Activated T-cell treated with anti-CD3 and anti-CD28 coated beads for 24 hours (primary cell): ENCODE data around the gene ZFP69.
"Not testable (repeated sequence)": the region's sequence is repeated elsewhere in the genome, so short reads cannot be mapped to it uniquely, and the experiment has no call there.

Source experiments
- DNase-seq: peaks from one replicate; pipeline ENCODE4 v3.0.0-alpha.2; 2020; ENCODE audit warnings: low read depth

Gene ZFP69

GRCh38 chr1:40476924-40477677 is at the start of gene ZFP69:
Gene ZFP69 (plus strand): TSS chr1:40477290. CDS start chr1:40479362, 2,072 bp downstream.
- DNase-seq, result peak; percentile 58

GRCh38 chr1:40431385-40431784 is 45.7 kb upstream of the ZFP69 start:
- DNase-seq, result no peak

GRCh38 chr1:40432644-40433390 is 44.3 kb upstream of the ZFP69 start:
- no peak for DNase-seq

DNA sequence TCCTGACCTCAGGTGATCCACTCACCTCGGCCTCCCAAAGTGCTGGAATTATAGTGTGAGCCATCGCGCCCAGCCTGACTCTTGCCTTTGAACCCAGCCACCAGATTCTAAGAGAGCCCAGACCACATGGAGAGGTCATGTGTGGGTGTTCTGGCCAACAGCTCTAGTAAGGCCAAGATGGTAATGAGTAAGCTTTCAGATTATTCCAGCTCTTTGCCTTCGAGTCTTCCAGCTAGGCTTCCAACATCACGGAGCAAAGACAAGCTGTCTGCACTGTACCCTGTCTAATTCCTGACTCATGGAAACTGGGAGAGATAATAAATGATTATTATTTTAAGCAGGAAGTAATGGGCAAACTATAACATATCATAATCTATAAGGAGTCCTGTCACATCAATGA is 41.6 kb upstream of the ZFP69 start:
- no peak for DNase-seq

DNA sequence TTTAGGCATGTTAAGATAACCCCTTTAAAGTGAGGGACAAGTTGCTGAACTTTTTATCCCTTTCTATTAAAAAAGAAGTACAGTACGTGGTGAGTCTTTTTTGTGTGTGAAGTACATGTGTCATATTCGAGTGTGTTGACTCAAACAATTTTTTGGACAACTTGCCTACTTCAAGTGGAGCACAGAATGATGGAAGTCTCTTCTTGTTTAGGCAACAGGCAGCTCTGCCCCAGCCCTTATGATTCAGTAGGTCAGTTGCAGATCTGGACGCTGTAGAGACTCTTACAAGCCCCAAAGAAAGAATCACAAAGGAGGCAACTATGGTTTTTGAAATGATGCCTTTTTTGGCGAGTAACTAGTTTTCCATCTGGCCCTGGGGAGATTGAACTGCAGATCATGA is 41.2 kb upstream of the ZFP69 start:
- no peak for DNase-seq

DNA sequence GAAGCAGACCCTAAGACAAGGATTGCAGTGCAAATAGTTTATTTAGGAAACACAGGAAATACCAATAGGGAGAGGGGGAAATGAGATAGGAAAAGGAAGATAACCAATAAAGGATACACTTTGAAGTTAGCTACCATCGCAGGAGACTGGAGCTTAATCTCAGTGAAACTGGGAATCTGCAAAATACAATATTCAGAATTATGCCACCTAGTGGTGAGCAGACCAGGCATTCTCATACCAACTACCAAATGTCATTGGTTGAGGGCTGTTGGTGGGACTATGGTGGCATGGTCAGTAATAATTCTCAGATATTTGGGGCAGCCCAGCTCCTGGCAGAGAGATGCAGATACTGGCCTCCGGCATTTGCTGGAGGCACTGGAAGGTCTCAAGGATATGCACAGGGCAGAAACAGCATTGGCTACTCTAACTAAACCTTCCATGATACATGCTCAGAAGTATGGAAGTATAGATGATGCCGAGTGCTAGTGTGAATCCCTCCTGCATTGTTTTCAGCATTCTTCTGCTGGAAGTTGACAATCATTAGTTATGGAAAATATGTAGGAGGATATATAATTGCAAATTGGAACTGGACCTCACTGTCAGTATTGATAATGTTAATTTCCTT is 38.6 kb upstream of the ZFP69 start:
- DNase-seq, result no peak

DNA sequence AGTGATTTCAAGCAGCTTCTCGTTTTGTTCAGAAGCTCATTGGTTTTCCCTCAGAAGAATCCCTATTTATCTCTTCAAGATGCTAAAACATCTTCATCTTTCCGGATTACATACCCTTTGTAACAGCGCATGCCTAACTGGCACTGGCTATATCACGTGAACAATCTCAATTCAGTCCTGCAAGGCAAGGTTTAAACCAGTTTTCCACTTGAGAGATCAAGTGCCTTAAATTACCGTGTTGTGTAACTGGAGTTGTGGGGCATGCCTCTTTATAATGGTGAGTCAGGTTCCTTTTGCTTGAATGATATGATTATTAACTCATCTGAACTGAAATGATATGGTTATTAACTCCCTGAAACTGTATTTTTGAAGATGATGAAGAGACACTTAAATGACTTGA is 37.8 kb upstream of the ZFP69 start:
- DNase-seq, result no peak

- peak; percentile 84 for DNase-seq
Measured at GRCh38 chr1:40449684-40450494, 27.2 kb upstream of the ZFP69 start, which contains the start of gene ZFP69B. Gene ZFP69B (plus strand): TSS chr1:40450476. CDS start chr1:40450962, 486 bp downstream.

DNA sequence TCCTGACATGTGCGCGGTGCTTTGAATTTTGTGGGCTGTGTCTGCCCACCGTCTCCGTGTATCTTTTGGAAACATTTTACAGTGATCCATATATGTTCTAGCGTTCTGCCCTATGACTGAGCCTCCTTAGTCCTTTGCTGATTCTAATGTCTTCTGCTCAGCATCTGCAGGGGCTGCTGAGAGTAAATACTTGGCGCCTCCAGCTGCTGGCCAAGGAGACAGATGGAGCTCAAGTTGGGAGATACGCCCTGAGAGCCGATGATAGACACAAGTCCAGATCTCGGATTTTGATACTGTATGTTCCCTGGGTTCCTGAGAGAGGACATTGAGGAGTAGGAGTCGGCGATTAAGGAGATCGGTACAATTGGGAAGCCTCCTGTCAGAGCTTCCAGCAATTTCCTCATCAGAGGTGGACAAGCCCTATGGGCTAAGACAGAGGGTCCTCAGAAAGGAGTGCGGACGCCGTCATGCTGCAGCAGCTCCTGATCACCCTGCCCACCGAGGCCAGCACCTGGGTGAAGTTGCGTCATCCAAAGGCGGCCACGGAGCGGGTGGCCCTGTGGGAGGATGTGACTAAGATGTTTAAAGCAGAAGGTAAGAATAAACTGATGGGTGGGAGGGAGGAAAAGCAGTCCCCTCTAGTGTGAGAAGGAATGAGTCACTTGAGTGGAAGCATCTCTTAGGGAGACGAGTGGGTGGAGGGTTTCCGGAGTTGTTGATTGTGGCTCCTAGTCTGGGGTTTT is 26.4 kb upstream of the ZFP69 start:
- DNase-seq, result peak; percentile 77

DNA sequence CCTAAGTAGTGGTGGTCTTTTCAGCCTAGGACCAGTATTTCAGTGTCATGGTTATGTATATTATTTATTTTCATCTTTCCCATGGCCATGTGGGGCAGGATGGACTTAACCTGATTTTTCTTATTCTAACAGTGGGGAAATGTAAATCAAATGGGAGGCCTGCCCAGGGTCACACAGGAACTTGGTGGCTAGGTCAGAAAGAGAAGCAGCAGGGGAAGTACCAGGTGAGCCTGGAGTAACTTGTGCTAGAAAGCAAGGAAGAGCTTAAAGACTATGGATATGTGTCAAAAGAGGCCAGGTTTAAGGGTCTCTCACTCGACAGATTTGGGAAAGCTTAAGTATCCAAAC is 25.9 kb upstream of the ZFP69 start:
- DNase-seq, result no peak

GRCh38 chr1:40454873-40455272 is 22.2 kb upstream of the ZFP69 start:
- no peak for DNase-seq

- no peak for DNase-seq
Measured at GRCh38 chr1:40462956-40463590, 14.0 kb upstream of the ZFP69 start.

DNA sequence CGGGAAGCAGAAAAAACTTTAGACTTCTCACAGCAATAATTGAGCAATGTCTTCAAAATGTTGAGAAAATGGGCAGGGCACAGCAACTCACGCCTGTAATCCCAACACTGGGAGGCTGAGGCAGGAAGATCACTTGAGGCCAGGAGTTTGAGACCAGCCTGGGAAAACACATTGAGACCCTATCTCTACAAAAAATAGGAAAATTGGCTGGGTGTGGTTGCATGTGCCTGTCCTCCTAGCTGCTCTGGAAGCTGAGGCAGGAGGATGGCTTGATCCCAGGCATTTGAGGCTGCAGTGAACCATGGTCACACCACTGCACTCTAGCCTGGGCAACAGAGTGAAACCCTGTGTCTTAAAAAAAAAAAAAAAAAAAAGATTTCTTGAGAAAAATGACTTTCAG is 7.8 kb upstream of the ZFP69 start:
- no peak for DNase-seq

- DNase-seq, result no peak
Measured at GRCh38 chr1:40475268-40475667, 1.8 kb upstream of the ZFP69 start.

DNA sequence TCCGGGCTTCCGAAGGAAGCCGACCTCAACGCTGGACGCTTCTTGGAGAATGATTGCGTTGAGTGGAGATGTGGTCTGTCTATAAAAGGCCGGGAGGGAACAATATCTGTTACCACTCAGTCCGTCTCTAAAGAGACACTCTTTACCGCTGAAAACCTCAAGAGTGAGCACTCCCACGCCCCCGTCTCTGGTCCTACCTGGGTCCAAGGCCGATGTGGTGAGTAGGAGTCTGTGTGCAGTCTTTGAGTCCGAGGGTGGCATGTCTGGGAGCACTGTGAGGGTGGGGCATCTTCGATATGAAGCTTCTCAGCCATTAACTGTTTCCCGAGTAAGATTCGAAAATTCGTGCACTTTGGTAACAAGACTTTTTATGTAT is 576 bp downstream of the ZFP69 start:
- no peak for DNase-seq

DNA sequence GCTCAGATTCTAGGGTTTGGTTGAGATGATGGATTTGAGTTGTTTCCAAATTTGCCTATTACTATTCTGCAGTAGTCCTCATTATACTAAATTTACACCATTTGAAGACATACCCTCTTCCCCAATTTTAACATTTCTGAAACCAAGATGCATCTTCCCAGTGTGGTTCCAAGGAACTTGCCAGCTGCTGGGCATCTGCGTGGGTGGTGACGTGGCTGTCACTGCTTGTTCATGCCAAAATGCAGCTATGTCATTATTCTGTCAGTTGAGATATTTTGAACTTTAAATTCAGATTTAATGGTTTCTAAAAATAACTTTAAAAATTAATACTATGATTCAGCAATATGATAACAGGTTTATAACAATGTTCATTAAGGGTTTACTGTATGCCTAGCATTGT is 1.2 kb downstream of the ZFP69 start:
- no peak for DNase-seq

- DNase-seq, result no peak
Measured at GRCh38 chr1:40479156-40479555, 2.1 kb downstream of the ZFP69 start.

DNA sequence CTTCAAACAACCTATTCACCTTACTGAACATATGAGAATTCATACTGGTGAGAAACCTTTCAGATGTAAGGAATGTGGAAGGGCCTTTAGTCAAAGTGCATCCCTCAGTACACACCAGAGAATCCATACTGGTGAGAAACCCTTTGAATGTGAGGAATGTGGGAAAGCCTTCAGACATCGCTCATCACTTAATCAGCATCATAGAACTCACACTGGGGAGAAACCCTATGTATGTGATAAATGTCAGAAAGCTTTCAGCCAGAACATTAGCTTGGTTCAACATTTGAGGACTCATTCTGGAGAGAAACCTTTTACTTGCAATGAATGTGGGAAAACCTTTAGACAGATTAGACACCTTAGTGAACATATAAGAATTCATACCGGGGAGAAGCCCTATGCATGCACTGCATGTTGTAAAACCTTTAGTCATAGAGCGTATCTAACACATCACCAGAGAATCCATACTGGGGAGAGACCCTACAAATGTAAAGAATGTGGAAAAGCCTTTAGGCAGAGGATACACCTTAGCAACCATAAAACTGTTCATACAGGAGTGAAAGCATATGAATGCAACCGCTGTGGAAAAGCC is 18.3 kb downstream of the ZFP69 start:
- DNase-seq, result no peak

DNA sequence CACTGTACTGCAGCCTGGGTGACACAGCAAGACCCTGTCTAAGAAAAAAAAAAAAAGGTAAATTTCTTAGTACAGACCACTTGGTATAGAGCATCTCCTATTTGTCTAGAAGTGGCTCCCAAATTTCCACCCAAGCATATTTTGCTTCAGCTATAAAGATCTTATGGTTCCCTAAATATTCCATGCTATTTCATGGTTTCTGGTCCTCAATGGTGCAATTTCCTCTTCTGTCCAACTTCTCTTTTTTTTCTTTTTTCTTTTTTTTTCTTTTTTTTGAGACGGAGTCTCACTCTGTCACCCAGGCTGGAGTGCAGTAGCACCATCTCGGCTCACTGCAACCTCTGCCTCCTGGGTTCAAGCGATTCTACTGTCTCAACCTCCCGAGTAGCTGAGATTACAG is 25.6 kb downstream of the ZFP69 start:
- not testable (repeated sequence) for DNase-seq

- no peak for DNase-seq
Measured at GRCh38 chr1:40507973-40508372, 30.9 kb downstream of the ZFP69 start.
